RWPE1 (cell line): ENCODE results near the gene CCNDBP1.

Experiments used
- CTCF ChIA-PET: fragments of 350-600 bp; sonication (Branson Sonifier 250); formaldehyde crosslinking; extraction: SDS; loops from one replicate; lab custom pipeline; 2021; lab: Yijun Ruan, JAX
- POLR2A ChIA-PET: fragments of 400-600 bp; formaldehyde crosslinking; extraction: SDS; loops from one replicate; lab custom pipeline; 2020; ENCODE audit warnings: antibody characterized with exemption; ENCODE audit not compliant: low non-redundant PET; lab: Yijun Ruan, JAX
- DNase-seq: peaks from one replicate; pipeline ENCODE4 v3.0.0; 2012; ENCODE audit warnings: low spot score
- H3K27ac ChIP-seq: fragments of 450-650 bp; 2 replicates; pipeline ENCODE4 v1.5.1; 2017
- TF ChIP-seq, protein P1 (sequence below): fragments of 450-650 bp; conservative IDR thresholded peaks from 2 replicates; pipeline ENCODE4 v1.5.1; 2017; ENCODE audit warnings: low read depth, mild to moderate bottlenecking

The CCNDBP1 gene

GRCh38 chr15:43185157-43186002, at the start of gene CCNDBP1:
Gene CCNDBP1, plus strand, starts transcription at chr15:43185403. Its CDS starts 96 bp downstream, at chr15:43185499.
- H3K27ac ChIP-seq, result peak within 1 kb of the TSS; percentile 74
- peak; percentile 95 for DNase-seq
- CTCF ChIA-PET, result interaction anchor here (0.7 to 1.4 kb wide), 3 partner anchors 19 to 100 kb away, joined by 6 to 7 read pairs (median 6); no protein-coding TSS in a partner anchor
- POLR2A ChIA-PET, result no interaction called here
- TF ChIP-seq, protein P1, sequence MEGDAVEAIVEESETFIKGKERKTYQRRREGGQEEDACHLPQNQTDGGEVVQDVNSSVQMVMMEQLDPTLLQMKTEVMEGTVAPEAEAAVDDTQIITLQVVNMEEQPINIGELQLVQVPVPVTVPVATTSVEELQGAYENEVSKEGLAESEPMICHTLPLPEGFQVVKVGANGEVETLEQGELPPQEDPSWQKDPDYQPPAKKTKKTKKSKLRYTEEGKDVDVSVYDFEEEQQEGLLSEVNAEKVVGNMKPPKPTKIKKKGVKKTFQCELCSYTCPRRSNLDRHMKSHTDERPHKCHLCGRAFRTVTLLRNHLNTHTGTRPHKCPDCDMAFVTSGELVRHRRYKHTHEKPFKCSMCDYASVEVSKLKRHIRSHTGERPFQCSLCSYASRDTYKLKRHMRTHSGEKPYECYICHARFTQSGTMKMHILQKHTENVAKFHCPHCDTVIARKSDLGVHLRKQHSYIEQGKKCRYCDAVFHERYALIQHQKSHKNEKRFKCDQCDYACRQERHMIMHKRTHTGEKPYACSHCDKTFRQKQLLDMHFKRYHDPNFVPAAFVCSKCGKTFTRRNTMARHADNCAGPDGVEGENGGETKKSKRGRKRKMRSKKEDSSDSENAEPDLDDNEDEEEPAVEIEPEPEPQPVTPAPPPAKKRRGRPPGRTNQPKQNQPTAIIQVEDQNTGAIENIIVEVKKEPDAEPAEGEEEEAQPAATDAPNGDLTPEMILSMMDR, result peak; percentile 47

DNA sequence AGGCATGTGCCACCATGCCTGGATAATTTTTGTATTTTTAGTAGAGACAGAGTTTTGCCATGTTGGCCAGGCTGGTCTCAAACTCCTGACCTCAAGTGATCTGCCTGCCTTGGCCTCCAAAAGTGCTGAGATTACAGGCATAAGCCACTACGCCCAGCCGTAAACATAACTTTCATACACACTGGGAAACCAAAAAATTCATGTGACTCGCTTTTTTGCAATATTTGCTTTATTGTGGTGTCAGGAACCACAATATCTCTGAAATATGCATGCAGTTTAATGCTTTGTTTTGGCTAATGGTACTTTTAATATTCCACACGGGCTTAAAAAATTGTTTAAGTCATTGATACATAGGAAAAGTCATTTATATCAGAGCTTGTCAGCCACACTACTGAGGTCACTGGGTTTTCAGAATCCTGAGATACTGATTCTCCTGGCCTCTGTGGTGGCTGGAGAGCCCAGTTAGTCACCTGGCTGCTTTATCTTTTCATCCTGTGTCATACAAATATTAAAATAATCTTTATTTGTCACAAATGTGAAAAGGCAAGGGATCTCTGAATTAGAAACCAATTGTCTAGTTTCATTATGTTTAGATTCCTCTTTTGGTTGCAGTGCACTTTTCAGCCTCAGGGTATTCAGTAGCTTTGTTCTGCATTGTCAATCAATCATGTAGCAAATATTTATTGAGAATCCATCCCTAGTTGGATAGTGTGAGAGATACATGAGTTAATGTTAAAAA, 41.8 kb upstream of the CCNDBP1 start:
- no peak overlapping the region for H3K27ac ChIP-seq
- no peak for DNase-seq
- POLR2A ChIA-PET, result no interaction called here
- TF ChIP-seq, protein P1, result no peak
- CTCF ChIA-PET, result no interaction called here

GRCh38 chr15:43144512-43144911, 40.7 kb upstream of the CCNDBP1 start:
- no peak for DNase-seq
- ChIA-PET CTCF (no interaction called here), POLR2A (no interaction called here)
- TF ChIP-seq, protein P1, result no peak
- H3K27ac ChIP-seq, result no peak overlapping the region

DNA sequence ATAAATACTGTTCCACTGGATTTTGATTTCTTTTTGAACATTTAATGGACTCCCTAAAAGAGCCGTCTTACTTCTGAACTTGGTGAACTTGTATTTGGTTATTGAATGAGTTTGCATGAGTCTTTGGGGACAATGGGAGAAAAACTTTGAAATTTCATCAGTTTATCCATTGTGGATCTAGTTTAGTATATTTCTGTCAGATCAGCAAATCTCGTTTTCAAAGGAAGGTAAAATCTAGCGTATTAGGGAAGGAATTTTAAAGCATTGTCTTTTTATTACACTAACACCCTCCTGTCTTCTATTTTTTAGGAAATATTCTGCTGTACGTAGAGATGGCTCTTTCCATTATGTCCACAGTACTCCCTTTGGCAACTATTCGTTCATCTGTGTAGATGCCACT, 39.0 kb upstream of the CCNDBP1 start:
- ChIA-PET POLR2A (no interaction called here), CTCF (interaction anchor here (0.5 to 0.6 kb wide), 3 partner anchors 96 to 862 kb away, joined by 3 to 4 read pairs (median 3); no protein-coding TSS in a partner anchor)
- no peak for DNase-seq
- no peak overlapping the region for H3K27ac ChIP-seq
- TF ChIP-seq, protein P1, result no peak

DNA sequence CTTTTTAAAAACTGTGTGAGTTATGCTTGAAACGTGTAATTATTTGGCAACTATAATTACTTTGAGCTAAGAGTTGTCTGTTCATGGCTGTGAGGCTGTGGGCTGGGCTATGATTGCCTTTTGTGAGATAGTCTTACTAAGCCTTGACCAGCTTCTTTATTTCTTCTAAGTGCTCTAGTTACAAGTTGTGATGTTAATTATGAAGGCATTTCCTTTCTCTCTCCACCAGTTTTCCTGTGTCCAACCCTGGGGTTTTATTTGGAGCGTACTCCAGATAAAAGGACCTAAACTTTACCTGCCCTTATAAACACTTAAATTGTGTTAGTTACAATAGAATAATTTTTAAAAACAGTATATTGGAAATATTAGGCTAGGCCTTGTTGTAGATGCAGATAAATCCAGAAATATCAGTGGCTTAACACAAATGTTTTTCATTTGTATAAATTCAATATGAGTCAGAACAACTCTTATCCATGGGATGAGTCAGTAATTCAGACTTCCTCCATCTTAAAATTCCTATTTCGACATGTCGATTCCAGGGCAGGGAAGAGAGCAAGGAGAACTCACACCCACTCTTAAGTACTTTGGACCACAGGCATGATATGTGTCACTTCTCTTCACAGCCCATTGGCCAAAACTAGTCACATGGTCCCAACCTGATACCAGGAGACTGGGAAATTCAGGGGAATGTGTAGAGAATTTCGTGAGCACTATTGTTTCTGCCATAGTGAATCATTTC, 34.8 kb upstream of the CCNDBP1 start:
- H3K27ac ChIP-seq, result no peak overlapping the region
- peak; percentile 94 for DNase-seq
- CTCF ChIA-PET, result interaction anchor here (0.6 kb wide), 1 partner anchor 25 kb away, joined by 3 read pairs; no protein-coding TSS in a partner anchor
- POLR2A ChIA-PET, result no interaction called here
- TF ChIP-seq, protein P1, result no peak

- POLR2A ChIA-PET, result no interaction called here
- CTCF ChIA-PET, result no interaction called here
- no peak overlapping the region for H3K27ac ChIP-seq
Observed at GRCh38 chr15:43151688-43152087, 33.5 kb upstream of the CCNDBP1 start.

More at GRCh38 chr15:43151688-43152087, 33.5 kb upstream of the CCNDBP1 start:
- no peak for DNase-seq
- TF ChIP-seq, protein P1, result no peak
